Right atrium auricular region (tissue), 2 donors: ENCODE data around the gene TMEM225B. TPM values are rescaled to one million over a fixed set of nuclear protein-coding genes. Genes with fewer than 3 reads are reported as not detected.
A peak's percentile ranks its signal among the peaks of the same experiment; 100 is the strongest.

Experiments used
- DNase-seq: peaks from one replicate; pipeline ENCODE4 v3.0.0-alpha.2; 2019; ENCODE audit warnings: low spot score
- H3K27ac ChIP-seq, 2 donors: fragments of 200-600 bp; sonication (generic); 1 replicate in 1 of 2; 2 replicates in 1 of 2; pipeline ENCODE4 v1.5.1; 2016 to 2019
- H3K27me3 ChIP-seq, 2 donors: fragments of 200-600 bp; sonication (generic); one replicate each; pipeline versions ENCODE4 v1.5.1 to v1.6.0; 2017 to 2019
- H3K36me3 ChIP-seq: fragments of 200-600 bp; sonication (generic); one replicate; pipeline ENCODE4 v1.5.1; 2016
- H3K4me1 ChIP-seq, 2 donors: fragments of 200-600 bp; sonication (generic); one replicate each; pipeline versions ENCODE4 v1.5.1 to v1.6.0; 2017 to 2019
- H3K4me3 ChIP-seq, 2 donors: fragments of 200-600 bp; sonication (generic); 1 replicate in 1 of 2; 2 replicates in 1 of 2; pipeline ENCODE4 v1.5.1; 2017 to 2019; ENCODE audit warnings: mild to moderate bottlenecking in 1 of 2, moderate library complexity in 1 of 2
- H3K9me3 ChIP-seq, 2 donors: fragments of 200-600 bp; sonication (generic); one replicate each; pipeline ENCODE4 v1.5.1; 2019
- total RNA-seq, 2 donors: library from RNA; depleted of rRNA; stranded (reverse); fragments of >200 nt; gene quantifications; one replicate each; pipeline ENCODE4 v1.1.0, GENCODE V29; 2016
- TF ChIP-seq, protein P1 (sequence below), 2 donors: fragments of 200-600 bp; sonication (generic); IDR thresholded peaks; one replicate each; pipeline ENCODE4 v1.5.1; 2019; ENCODE audit warnings: antibody characterized with exemption in 2 of 2

The TMEM225B gene
- total RNA-seq, 2 donors from 2014 or later = not detected

GRCh38 chr7:99606531-99606930 lies 8.5 kb downstream of the TMEM225B start:
- DNase-seq = no peak
- no peaks in the 10 kb centered on the region for H3K27me3 ChIP-seq
- H3K4me1 ChIP-seq = no peaks in the 10 kb centered on the region
- TF ChIP-seq, protein P1, sequence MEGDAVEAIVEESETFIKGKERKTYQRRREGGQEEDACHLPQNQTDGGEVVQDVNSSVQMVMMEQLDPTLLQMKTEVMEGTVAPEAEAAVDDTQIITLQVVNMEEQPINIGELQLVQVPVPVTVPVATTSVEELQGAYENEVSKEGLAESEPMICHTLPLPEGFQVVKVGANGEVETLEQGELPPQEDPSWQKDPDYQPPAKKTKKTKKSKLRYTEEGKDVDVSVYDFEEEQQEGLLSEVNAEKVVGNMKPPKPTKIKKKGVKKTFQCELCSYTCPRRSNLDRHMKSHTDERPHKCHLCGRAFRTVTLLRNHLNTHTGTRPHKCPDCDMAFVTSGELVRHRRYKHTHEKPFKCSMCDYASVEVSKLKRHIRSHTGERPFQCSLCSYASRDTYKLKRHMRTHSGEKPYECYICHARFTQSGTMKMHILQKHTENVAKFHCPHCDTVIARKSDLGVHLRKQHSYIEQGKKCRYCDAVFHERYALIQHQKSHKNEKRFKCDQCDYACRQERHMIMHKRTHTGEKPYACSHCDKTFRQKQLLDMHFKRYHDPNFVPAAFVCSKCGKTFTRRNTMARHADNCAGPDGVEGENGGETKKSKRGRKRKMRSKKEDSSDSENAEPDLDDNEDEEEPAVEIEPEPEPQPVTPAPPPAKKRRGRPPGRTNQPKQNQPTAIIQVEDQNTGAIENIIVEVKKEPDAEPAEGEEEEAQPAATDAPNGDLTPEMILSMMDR (IDR thresholded peaks at IDR 0.05) = no peak
- no peaks in the 10 kb centered on the region for H3K9me3 ChIP-seq
- H3K36me3 ChIP-seq = no peaks in the 10 kb centered on the region
- no peak overlapping the region for H3K27ac ChIP-seq
- H3K4me3 ChIP-seq = no peak overlapping the region

DNA sequence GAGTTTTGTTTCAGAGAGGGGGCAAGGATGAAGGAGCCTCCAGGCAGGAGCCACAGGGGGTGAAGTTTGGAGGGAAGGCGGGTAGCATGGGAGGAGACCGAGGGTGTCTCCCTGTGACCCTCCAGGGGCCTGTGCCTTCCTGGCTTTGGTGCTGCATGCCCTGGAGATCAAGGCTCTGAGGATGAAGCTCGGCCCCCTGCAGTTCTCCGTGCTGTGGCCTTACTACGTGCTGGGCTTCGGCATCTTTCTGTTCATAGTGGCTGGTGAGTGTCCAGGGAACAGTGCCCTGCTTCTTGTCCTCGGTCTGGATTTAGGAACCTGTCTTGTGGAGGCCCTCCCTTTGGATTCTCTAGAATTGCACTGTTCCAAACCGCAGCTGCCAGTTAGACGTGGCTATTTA lies 9.5 kb downstream of the TMEM225B start:
- no peaks in the 10 kb centered on the region for H3K9me3 ChIP-seq
- H3K27me3 ChIP-seq = no peaks in the 10 kb centered on the region
- no peaks in the 10 kb centered on the region for H3K36me3 ChIP-seq
- no peaks in the 10 kb centered on the region for H3K4me1 ChIP-seq
- H3K4me3 ChIP-seq = no peak overlapping the region
- DNase-seq = no peak
- TF ChIP-seq, protein P1 (IDR thresholded peaks at IDR 0.05) = no peak
- H3K27ac ChIP-seq = no peak overlapping the region

DNA sequence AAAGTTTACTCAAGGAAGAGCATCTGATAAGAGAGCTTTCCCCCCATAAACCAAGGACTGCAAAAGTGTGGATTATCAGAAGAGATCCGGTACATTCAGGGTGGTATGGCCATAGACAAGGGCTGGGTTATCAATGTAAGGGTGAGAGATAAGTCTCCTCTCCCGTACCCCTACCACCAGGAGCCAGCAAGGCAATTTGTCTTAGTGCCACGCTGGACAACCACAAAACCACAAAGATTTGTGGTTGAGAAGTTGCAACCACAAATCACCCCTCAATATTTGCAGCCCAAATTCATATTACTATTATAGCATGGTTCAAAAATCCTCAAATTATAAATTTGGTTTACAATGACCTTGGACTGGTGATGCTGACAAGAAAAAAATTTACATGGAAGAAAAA lies 16.4 kb downstream of the TMEM225B start:
- Histone ChIP-seq H3K27ac (no peak overlapping the region), H3K9me3 (no peaks in the 10 kb centered on the region), H3K36me3 (peaks cover 10% of the 10 kb centered on the region), H3K27me3 (no peaks in the 10 kb centered on the region), H3K4me3 (no peak overlapping the region), H3K4me1 (peaks cover 0 to 12% of the 10 kb centered on the region in 2 donors)
- TF ChIP-seq, protein P1 (IDR thresholded peaks at IDR 0.05) = no peak
- peak; percentile 16 for DNase-seq

GRCh38 chr7:99615989-99616358 lies 17.9 kb downstream of the TMEM225B start:
- TF ChIP-seq, protein P1 (IDR thresholded peaks at IDR 0.05) = no peak
- Histone ChIP-seq H3K27me3 (no peaks in the 10 kb centered on the region), H3K4me1 (peaks cover 0 to 12% of the 10 kb centered on the region in 2 donors), H3K4me3 (peak overlapping the region; percentile 76 to 95), H3K27ac (peak overlapping the region; percentile 84 to 87), H3K36me3 (peaks cover 25% of the 10 kb centered on the region), H3K9me3 (no peaks in the 10 kb centered on the region)
- DNase-seq = no peak

GRCh38 chr7:99616359-99617191 lies 18.5 kb downstream of the TMEM225B start, which contains the start of gene ZSCAN25:
ZSCAN25 (plus strand) TSS chr7:99616946; CDS start chr7:99619607, 2,661 bp downstream.
- Histone ChIP-seq H3K9me3 (no peaks in the 10 kb centered on the region), H3K27ac (peak within 1 kb of the TSS; percentile 84 to 87), H3K27me3 (no peaks in the 10 kb centered on the region), H3K4me3 (peak within 1 kb of the TSS; percentile 76 to 95), H3K4me1 (peaks cover 0 to 12% of the 10 kb centered on the region in 2 donors), H3K36me3 (peaks cover 31% of the 10 kb centered on the region)
- TF ChIP-seq, protein P1 (IDR thresholded peaks at IDR 0.05) = peak; percentile 27 to 65
- peak; percentile 87 for DNase-seq
